Neural progenitor cell (in vitro differentiated cells): ENCODE results near the gene CADPS. TPM values are rescaled to one million over a fixed set of nuclear protein-coding genes. Genes with fewer than 3 reads are reported as not detected.

Experiments
- DNase-seq: peaks from one replicate; pipeline ENCODE4 v3.0.0-alpha.2; 2016; ENCODE audit warnings: low spot score
- H2AFZ ChIP-seq: fragments of 200-600 bp; sonication (generic); replicated peaks from 2 replicates; pipeline ENCODE4 v1.6.1; 2016; ENCODE audit warnings: antibody characterized with exemption
- H3F3A ChIP-seq: fragments of 200-600 bp; sonication (generic); 2 replicates; pipeline ENCODE4 v1.6.1; 2016; ENCODE audit warnings: antibody characterized with exemption, low read depth
- H3K27ac ChIP-seq: fragments of 200-600 bp; sonication (generic); 2 replicates; pipeline ENCODE4 v1.5.1; 2016; ENCODE audit warnings: mild to moderate bottlenecking
- H3K27me3 ChIP-seq: fragments of 200-600 bp; sonication (generic); 2 replicates; pipeline ENCODE4 v1.6.1; 2016; ENCODE audit warnings: mild to moderate bottlenecking, moderate library complexity
- H3K36me3 ChIP-seq: fragments of 200-600 bp; sonication (generic); 2 replicates; pipeline ENCODE4 v1.5.1; 2016
- H3K4me1 ChIP-seq: fragments of 200-600 bp; sonication (generic); 2 replicates; pipeline ENCODE4 v1.6.1; 2016; ENCODE audit warnings: mixed run types
- H3K4me2 ChIP-seq: fragments of 200-600 bp; sonication (generic); 2 replicates; pipeline ENCODE4 v1.6.1; 2016
- H3K4me3 ChIP-seq: fragments of 200-600 bp; sonication (generic); 2 replicates; pipeline ENCODE4 v1.5.1; 2016
- H3K79me2 ChIP-seq: fragments of 200-600 bp; sonication (generic); 2 replicates; pipeline ENCODE4 v1.6.1; 2016; ENCODE audit warnings: low read depth
- H3K9ac ChIP-seq: fragments of 200-600 bp; sonication (generic); 2 replicates; pipeline ENCODE4 v1.6.1; 2016
- H3K9me3 ChIP-seq: fragments of 200-600 bp; sonication (generic); 2 replicates; pipeline ENCODE4 v1.5.1; 2016; ENCODE audit warnings: low read depth
- H4K20me1 ChIP-seq: fragments of 200-600 bp; sonication (generic); 2 replicates; pipeline ENCODE4 v1.6.1; 2016; ENCODE audit warnings: low read depth
- H3K27ac Mint-ChIP-seq: 3 replicates; pipeline ENCODE4 v1.8.0; 2021; ENCODE audit warnings: mixed read lengths
- H3K27me3 Mint-ChIP-seq: 2 replicates; pipeline ENCODE4 v1.8.0; 2022; ENCODE audit warnings: low read depth, mild to moderate bottlenecking, inconsistent platforms, moderate library complexity, mixed read lengths; ENCODE audit not compliant: insufficient read depth
- H3K36me3 Mint-ChIP-seq: 3 replicates; pipeline ENCODE4 v1.8.0; 2021; ENCODE audit warnings: mixed read lengths
- H3K4me1 Mint-ChIP-seq: 3 replicates; pipeline ENCODE4 v1.8.0; 2021; ENCODE audit warnings: mixed read lengths
- H3K4me3 Mint-ChIP-seq: 3 replicates; pipeline ENCODE4 v1.8.0; 2021; ENCODE audit warnings: mild to moderate bottlenecking, moderate library complexity, mixed read lengths
- H3K9me3 Mint-ChIP-seq: 3 replicates; pipeline ENCODE4 v1.8.0; 2020; ENCODE audit warnings: mixed read lengths
- EZH2 ChIP-seq: fragments of 200-600 bp; sonication (generic); IDR thresholded peaks from 2 replicates; pipeline ENCODE4 v1.6.1; 2017; ENCODE audit warnings: antibody characterized with exemption, mild to moderate bottlenecking, moderate library complexity
- EZH2phosphoT487 ChIP-seq: fragments of 200-600 bp; sonication (generic); IDR thresholded peaks from 2 replicates; pipeline ENCODE4 v1.6.1; 2017; ENCODE audit warnings: antibody characterized with exemption
- total RNA-seq: library from RNA; depleted of rRNA; stranded (reverse); fragments of >200 nt; gene quantifications from 2 replicates; pipeline ENCODE4 v1.2.3, GENCODE V29; 2015; ENCODE audit warnings: low replicate concordance
- TF ChIP-seq, protein P1 (sequence below): fragments of 200-600 bp; sonication (generic); IDR thresholded peaks from 2 replicates; pipeline ENCODE4 v1.5.1; 2017; ENCODE audit warnings: antibody characterized with exemption, mild to moderate bottlenecking

The CADPS gene
- total RNA-seq, result 11.7 and 17.3 TPM in 2 replicates

DNA sequence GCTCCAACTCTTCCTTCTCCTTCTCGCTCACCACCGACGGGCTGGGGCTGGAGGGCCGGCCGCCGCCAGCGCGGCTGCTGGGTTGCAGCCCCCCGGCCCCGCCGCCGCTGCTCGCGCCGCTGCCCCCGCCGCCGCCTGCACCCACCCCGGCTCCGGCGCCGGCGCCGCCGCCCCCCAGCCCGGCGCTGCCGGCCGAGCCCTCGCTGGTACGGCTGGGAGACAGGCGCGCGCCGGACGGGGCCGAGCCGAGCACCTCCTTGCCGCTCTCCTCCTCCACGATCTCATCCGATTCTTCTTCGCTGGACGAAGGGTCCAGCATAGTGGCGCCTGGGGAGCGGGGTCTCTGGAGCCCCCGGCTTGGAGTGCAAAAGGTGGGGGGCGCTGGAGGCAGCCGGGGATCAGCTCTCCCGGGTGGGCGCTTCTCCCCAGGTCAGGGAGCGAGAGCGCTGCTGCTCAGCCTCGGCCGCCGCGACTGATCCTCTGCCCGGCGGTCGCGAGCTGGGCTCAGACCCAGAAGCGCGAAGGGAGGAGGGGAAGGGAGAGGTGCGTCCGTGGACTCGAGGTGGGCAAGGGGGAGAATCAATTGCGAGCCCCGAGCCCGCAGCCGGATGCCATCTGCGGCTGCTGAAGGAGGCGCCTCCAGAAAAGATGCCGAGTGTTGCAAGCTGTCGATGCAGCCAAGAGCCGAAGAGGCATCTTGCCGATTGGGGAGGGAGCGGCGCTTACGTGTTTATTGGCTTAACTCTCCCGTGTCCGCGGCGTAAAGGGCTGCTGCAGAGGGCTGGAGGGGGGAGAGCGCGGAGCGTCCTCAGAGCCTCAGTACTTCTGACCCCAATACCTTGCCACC lies at the start of gene CADPS:
Gene CADPS, minus strand, starts transcription at position 706 of the 847 bp plus-strand sequence. Its CDS starts 387 bp downstream, at position 319.
- peak within 1 kb of the TSS; percentile 46 for H3K27ac Mint-ChIP-seq
- Histone ChIP-seq H3K27ac (no peak within 1 kb of the TSS), H3K27me3 (peaks cover 5% of the 10 kb centered on the region), H2AFZ (peak within 1 kb of the TSS; percentile 85), H3K9me3 (no peaks in the 10 kb centered on the region), H3K9ac (no peak within 1 kb of the TSS), H3K79me2 (no peaks in the 10 kb centered on the region), H3K4me3 (peak within 1 kb of the TSS; percentile 93), H3K4me1 (peaks cover 12% of the 10 kb centered on the region), H3K36me3 (no peaks in the 10 kb centered on the region), H4K20me1 (peaks cover 6% of the 10 kb centered on the region), H3K4me2 (peak within 1 kb of the TSS; percentile 89), H3F3A (peaks cover 19% of the 10 kb centered on the region)
- no peaks in the 10 kb centered on the region for H3K9me3 Mint-ChIP-seq
- peaks cover 23% of the 10 kb centered on the region for H3K27me3 Mint-ChIP-seq
- TF ChIP-seq EZH2 (no peak), EZH2phosphoT487 (no peak)
- TF ChIP-seq, protein P1, sequence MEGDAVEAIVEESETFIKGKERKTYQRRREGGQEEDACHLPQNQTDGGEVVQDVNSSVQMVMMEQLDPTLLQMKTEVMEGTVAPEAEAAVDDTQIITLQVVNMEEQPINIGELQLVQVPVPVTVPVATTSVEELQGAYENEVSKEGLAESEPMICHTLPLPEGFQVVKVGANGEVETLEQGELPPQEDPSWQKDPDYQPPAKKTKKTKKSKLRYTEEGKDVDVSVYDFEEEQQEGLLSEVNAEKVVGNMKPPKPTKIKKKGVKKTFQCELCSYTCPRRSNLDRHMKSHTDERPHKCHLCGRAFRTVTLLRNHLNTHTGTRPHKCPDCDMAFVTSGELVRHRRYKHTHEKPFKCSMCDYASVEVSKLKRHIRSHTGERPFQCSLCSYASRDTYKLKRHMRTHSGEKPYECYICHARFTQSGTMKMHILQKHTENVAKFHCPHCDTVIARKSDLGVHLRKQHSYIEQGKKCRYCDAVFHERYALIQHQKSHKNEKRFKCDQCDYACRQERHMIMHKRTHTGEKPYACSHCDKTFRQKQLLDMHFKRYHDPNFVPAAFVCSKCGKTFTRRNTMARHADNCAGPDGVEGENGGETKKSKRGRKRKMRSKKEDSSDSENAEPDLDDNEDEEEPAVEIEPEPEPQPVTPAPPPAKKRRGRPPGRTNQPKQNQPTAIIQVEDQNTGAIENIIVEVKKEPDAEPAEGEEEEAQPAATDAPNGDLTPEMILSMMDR, result no peak
- no peaks in the 10 kb centered on the region for H3K36me3 Mint-ChIP-seq
- peak; percentile 77 for DNase-seq
- peak within 1 kb of the TSS; percentile 88 for H3K4me3 Mint-ChIP-seq
- peaks cover 28% of the 10 kb centered on the region for H3K4me1 Mint-ChIP-seq

DNA sequence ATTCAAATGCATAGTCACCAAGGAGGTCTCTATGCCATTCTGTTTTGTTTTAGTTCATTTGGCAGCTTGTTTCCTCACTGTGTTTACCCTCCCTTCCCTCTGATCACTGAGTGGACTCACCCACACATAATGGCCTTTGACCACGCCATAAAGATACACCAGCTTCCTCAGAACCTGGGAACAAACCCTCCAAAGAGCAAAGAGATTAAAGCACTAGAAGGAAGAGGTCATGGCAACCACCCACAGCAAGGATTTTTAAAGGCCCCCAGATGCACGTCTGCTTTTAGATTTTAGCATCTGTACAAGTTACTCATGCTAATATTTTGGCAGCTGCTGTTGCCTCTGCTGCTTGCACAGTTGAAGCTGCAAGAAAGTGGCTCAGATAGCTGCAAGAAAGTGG lies 47.9 kb upstream of the CADPS start:
- Histone ChIP-seq H3K4me1 (peaks cover 8% of the 10 kb centered on the region), H2AFZ (no peak overlapping the region), H4K20me1 (no peaks in the 10 kb centered on the region), H3K9me3 (no peaks in the 10 kb centered on the region), H3K79me2 (no peaks in the 10 kb centered on the region), H3F3A (no peaks in the 10 kb centered on the region), H3K36me3 (no peaks in the 10 kb centered on the region), H3K9ac (no peak overlapping the region), H3K27ac (no peak overlapping the region), H3K27me3 (no peaks in the 10 kb centered on the region), H3K4me3 (no peak overlapping the region), H3K4me2 (no peak overlapping the region)
- Mint-ChIP-seq H3K36me3 (no peaks in the 10 kb centered on the region), H3K4me1 (peaks cover 5% of the 10 kb centered on the region), H3K27ac (no peak overlapping the region), H3K9me3 (no peaks in the 10 kb centered on the region), H3K4me3 (no peak overlapping the region), H3K27me3 (no peaks in the 10 kb centered on the region)
- no peak for TF ChIP-seq EZH2phosphoT487
- TF ChIP-seq EZH2, result no peak
- TF ChIP-seq, protein P1, result no peak
- DNase-seq, result no peak

DNA sequence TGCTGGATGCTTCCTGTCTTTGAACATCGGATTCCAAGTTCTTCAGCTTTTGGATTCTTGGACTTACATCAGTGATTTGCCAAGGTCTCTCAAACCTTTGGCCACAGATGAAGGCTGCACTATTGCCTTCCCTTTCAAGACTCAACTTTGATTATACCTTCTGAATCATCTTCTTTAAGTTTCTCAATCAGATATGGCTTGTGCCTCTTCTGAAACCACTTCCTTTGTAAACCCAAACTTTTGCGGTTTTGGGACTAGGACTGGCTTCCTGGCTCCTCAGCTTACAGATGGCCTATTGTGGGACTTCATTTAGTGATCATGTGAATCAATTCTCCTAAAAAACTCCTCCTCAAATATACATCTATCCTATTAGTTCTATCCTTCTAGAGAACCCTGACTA lies 47.1 kb upstream of the CADPS start:
- Histone ChIP-seq H3K79me2 (no peaks in the 10 kb centered on the region), H3K27me3 (no peaks in the 10 kb centered on the region), H3K9ac (no peak overlapping the region), H2AFZ (no peak overlapping the region), H4K20me1 (no peaks in the 10 kb centered on the region), H3F3A (no peaks in the 10 kb centered on the region), H3K4me3 (no peak overlapping the region), H3K4me2 (no peak overlapping the region), H3K9me3 (no peaks in the 10 kb centered on the region), H3K4me1 (peaks cover 5% of the 10 kb centered on the region), H3K36me3 (no peaks in the 10 kb centered on the region), H3K27ac (no peak overlapping the region)
- DNase-seq, result no peak
- TF ChIP-seq EZH2, result no peak
- TF ChIP-seq, protein P1, result no peak
- TF ChIP-seq EZH2phosphoT487, result no peak
- Mint-ChIP-seq H3K27ac (no peak overlapping the region), H3K9me3 (no peaks in the 10 kb centered on the region), H3K4me3 (no peak overlapping the region), H3K4me1 (peaks cover 2% of the 10 kb centered on the region), H3K27me3 (no peaks in the 10 kb centered on the region), H3K36me3 (no peaks in the 10 kb centered on the region)
